Subcutaneous adipose tissue (tissue), 4 donors: ENCODE results near the gene GGACT. TPM values are rescaled to one million over a fixed set of nuclear protein-coding genes. Genes with fewer than 3 reads are reported as not detected.

ENCODE experiments used
- CTCF ChIP-seq: fragments of 450-650 bp; IDR thresholded peaks from one replicate; pipeline ENCODE4 v1.5.1; 2016; ENCODE audit warnings: low read depth, mild to moderate bottlenecking, control low read depth, antibody characterized with exemption, moderate library complexity
- total RNA-seq, 4 donors: library from RNA; depleted of rRNA; stranded (reverse); fragments of >200 nt; gene quantifications; one replicate each; pipeline ENCODE4 v1.1.0, GENCODE V29; 2016

Gene GGACT
- total RNA-seq, 4 donors from 2014 or later: 2.6 to 10.5 (median 4.2) TPM

GRCh38 chr13:100563779-100564178, 24.8 kb downstream of the GGACT start:
- TF ChIP-seq CTCF: no peak

- no peak for TF ChIP-seq CTCF
These were observed 26.9 kb downstream of the GGACT start for GRCh38 chr13:100561599-100562204.

GRCh38 chr13:100561158-100561499, 27.5 kb downstream of the GGACT start:
- no peak for TF ChIP-seq CTCF

- TF ChIP-seq CTCF: no peak
These were observed 28.0 kb downstream of the GGACT start for GRCh38 chr13:100560498-100561157.

- TF ChIP-seq CTCF: no peak
These were observed 28.7 kb downstream of the GGACT start for GRCh38 chr13:100559886-100560285.

DNA sequence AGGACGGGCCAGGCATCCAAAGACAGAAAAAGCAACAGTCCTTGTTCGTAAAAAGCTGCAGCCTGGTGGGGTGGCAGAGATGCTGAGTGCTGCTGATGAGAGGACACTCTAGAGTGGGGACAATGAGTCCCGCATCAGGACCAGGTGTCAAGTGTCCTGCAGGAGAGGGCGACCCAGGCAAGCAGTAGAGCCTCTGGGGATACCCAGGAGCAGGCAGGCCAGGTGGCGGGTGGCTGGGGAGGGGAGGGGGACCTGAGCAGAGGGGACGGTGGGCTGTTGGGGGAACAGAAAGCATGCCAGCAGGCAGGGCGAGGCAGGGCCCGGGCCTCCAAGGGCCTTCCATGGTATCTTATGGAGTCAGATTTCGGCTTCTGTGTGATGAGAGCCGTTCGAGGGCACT, 35.8 kb downstream of the GGACT start:
- no peak for TF ChIP-seq CTCF

GRCh38 chr13:100549316-100549715, 39.3 kb downstream of the GGACT start:
- TF ChIP-seq CTCF: no peak
